Measurements from ENCODE around the gene GALNT11. TPM values are rescaled to one million over a fixed set of nuclear protein-coding genes. Genes with fewer than 3 reads are reported as not detected.
"Not testable (repeated sequence)": the region's sequence is repeated elsewhere in the genome, so short reads cannot be mapped to it uniquely, and the experiment has no call there.

The GALNT11 gene
- total RNA-seq, 2 experiments from 2014 or later, result 28.7 to 29.7 TPM

- H3K4me3 Mint-ChIP-seq; H3K27me3 Mint-ChIP-seq; DNase-seq; H3K4me1 Mint-ChIP-seq; H3K27ac Mint-ChIP-seq; ATAC-seq (ENCODE audit: low read depth); POLR2A ChIA-PET: not testable (repeated sequence)
- peaks cover 43% of the 10 kb centered on the region for H3K36me3 Mint-ChIP-seq
- peaks cover 30% of the 10 kb centered on the region for H3K9me3 Mint-ChIP-seq
These were observed 19.4 kb downstream of the GALNT11 start for GRCh38 chr7:152044909-152045308.

DNA sequence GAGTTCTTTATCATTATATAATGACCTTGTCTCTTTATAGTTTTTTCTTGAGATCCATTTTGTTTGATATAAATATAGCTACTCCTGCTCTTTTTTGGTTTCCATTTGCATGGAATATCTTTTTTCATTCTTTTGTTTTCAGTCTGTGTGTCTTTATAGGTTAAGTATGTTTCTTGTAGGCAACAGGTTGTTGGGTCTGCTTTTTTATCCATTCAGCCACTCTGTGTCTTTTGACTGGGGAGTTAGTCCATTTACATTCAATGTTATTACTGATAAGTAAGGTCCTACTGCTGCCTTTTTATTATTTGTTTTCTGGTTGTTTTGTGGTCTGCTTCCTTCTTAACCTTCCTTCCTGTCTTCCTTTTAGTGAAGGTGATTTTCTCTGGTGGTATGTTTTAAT is 21.1 kb downstream of the GALNT11 start:
- no peak for ATAC-seq (ENCODE audit: low read depth)
- H3K9me3 Mint-ChIP-seq, result peaks cover 24% of the 10 kb centered on the region
- POLR2A ChIA-PET, result no interaction called here
- H3K36me3 Mint-ChIP-seq, result peaks cover 34% of the 10 kb centered on the region
- no peaks in the 10 kb centered on the region for H3K27me3 Mint-ChIP-seq
- H3K27ac Mint-ChIP-seq, result no peak overlapping the region
- peaks cover 4% of the 10 kb centered on the region for H3K4me1 Mint-ChIP-seq
- no peak for DNase-seq
- no peak overlapping the region for H3K4me3 Mint-ChIP-seq

DNA sequence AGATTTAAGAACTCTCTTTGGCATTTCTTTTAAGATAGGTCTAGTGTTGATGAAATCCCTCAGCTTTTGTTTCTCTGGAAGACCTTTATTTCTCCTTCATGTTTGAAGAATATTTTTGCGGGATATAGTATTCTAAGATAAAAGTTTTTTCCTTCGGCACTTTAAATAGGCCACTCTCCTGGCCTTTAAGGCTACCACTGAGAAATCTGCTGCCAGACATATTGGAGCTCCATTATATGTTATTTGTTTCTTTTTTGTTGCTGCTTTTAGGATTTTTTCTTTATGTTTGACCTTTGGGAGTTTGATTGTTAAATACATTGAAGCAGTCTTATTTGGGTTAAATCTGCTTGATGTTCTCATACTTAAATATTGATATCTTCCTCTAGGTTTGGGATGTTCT is 22.6 kb downstream of the GALNT11 start:
- DNase-seq, result no peak
- no peaks in the 10 kb centered on the region for H3K27me3 Mint-ChIP-seq
- no peak for ATAC-seq (ENCODE audit: low read depth)
- no peak overlapping the region for H3K27ac Mint-ChIP-seq
- H3K4me3 Mint-ChIP-seq, result no peak overlapping the region
- peaks cover 4% of the 10 kb centered on the region for H3K4me1 Mint-ChIP-seq
- H3K9me3 Mint-ChIP-seq, result peaks cover 18% of the 10 kb centered on the region
- POLR2A ChIA-PET, result interaction anchor here (0.6 kb wide), 1 partner anchor 15 kb away, joined by 3 read pairs; no protein-coding TSS in a partner anchor
- peaks cover 35% of the 10 kb centered on the region for H3K36me3 Mint-ChIP-seq

DNA sequence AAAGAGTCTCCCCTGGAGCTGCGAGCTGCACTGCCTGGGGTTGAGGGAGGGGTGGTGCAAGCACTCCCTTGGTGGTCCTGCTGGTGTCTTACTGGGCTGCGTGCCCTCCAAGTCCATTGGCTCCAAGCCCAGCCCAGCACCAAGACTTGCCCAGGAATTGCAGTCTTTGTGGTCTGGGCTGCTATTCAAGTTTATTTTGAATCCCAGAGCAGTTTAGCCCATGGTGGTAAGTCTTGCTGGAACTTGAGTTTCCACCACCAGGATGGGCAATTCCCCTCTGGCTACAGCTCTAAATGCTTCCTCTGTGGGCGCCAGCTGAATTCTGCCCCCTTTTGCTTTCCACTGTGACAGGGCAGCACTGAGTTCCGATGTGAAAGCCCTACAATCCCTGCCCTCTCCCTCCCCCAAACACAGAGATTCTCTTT is 25.1 kb downstream of the GALNT11 start:
- Mint-ChIP-seq H3K36me3 (peaks cover 20% of the 10 kb centered on the region), H3K27ac (no peak overlapping the region), H3K27me3 (no peaks in the 10 kb centered on the region)

GRCh38 chr7:152051968-152052367 is 26.5 kb downstream of the GALNT11 start:
- POLR2A ChIA-PET, result no interaction called here
- Mint-ChIP-seq H3K9me3 (peaks cover 2% of the 10 kb centered on the region), H3K4me1 (no peaks in the 10 kb centered on the region), H3K4me3 (no peak overlapping the region), H3K27me3 (no peaks in the 10 kb centered on the region), H3K36me3 (peaks cover 11% of the 10 kb centered on the region), H3K27ac (no peak overlapping the region)
- DNase-seq (no peak), ATAC-seq (ENCODE audit: low read depth) (no peak)

More for the DNA sequence above, 25.1 kb downstream of the GALNT11 start:
- H3K9me3 Mint-ChIP-seq, result peaks cover 5% of the 10 kb centered on the region
- no peak overlapping the region for H3K4me3 Mint-ChIP-seq
- peaks cover 4% of the 10 kb centered on the region for H3K4me1 Mint-ChIP-seq
- POLR2A ChIA-PET, result no interaction called here
- DNase-seq (no peak), ATAC-seq (ENCODE audit: low read depth) (no peak)

GRCh38 chr7:152052771-152053170 is 27.3 kb downstream of the GALNT11 start:
- Mint-ChIP-seq H3K4me1 (no peaks in the 10 kb centered on the region), H3K27ac (no peak overlapping the region), H3K4me3 (no peak overlapping the region), H3K36me3 (peaks cover 14% of the 10 kb centered on the region), H3K9me3 (peaks cover 3% of the 10 kb centered on the region), H3K27me3 (no peaks in the 10 kb centered on the region)
- POLR2A ChIA-PET, result no interaction called here
- DNase-seq (no peak), ATAC-seq (ENCODE audit: low read depth) (no peak)

- Mint-ChIP-seq H3K4me3 (no peak overlapping the region), H3K4me1 (no peaks in the 10 kb centered on the region), H3K9me3 (peaks cover 1% of the 10 kb centered on the region), H3K36me3 (peaks cover 16% of the 10 kb centered on the region), H3K27ac (no peak overlapping the region), H3K27me3 (no peaks in the 10 kb centered on the region)
- ATAC-seq (ENCODE audit: low read depth) (no peak), DNase-seq (no peak)
- POLR2A ChIA-PET, result no interaction called here
These were observed 29.1 kb downstream of the GALNT11 start for GRCh38 chr7:152054367-152055230.

DNA sequence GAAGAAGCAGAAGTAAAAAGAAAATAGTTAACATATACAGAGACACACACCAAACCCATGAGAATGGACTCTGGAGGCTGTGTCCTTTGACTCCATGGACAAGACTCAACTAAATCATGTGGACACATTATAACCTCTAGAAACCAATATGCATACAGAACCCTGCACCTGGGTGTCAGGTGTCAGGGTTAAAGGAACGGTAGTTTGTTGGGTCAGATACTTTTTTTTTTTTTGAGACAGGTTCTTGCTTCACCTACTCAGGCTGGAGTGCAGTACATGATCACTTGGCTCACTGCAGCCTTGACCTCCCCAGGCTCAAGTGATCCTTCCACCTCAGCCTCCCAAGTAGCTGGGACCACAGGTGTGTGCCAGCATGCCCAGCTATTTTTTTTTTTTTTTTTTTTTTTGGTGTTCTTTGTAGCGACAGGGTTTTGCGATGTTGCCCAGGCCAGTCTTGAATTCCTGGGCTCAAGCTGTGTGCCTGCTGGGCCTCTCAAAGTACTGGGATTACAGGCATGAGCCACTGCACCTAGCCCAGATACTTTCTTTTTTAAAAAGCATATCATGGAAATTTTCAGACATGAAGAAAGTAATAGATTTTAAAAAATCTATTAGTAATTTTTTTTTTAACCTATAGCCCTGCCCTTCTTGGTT is 31.3 kb downstream of the GALNT11 start:
- H3K4me1 Mint-ChIP-seq, result no peaks in the 10 kb centered on the region
- H3K27ac Mint-ChIP-seq, result no peak overlapping the region
- DNase-seq (no peak), ATAC-seq (ENCODE audit: low read depth) (no peak)
- H3K27me3 Mint-ChIP-seq, result no peaks in the 10 kb centered on the region
- H3K36me3 Mint-ChIP-seq, result peaks cover 20% of the 10 kb centered on the region
- POLR2A ChIA-PET, result interaction anchor here (0.7 kb wide), 1 partner anchor 1105 kb away, joined by 6 read pairs; no protein-coding TSS in a partner anchor
- H3K4me3 Mint-ChIP-seq, result no peak overlapping the region
- peaks cover 4% of the 10 kb centered on the region for H3K9me3 Mint-ChIP-seq

- DNase-seq, result no peak
- no peaks in the 10 kb centered on the region for H3K4me1 Mint-ChIP-seq
- H3K27me3 Mint-ChIP-seq, result no peaks in the 10 kb centered on the region
- POLR2A ChIA-PET, result no interaction called here
- peaks cover 22% of the 10 kb centered on the region for H3K36me3 Mint-ChIP-seq
- H3K4me3 Mint-ChIP-seq, result no peak overlapping the region
- no peak overlapping the region for H3K27ac Mint-ChIP-seq
- H3K9me3 Mint-ChIP-seq, result peaks cover 4% of the 10 kb centered on the region
- no peak for ATAC-seq (ENCODE audit: low read depth)
These were observed 33.8 kb downstream of the GALNT11 start for GRCh38 chr7:152059311-152059710.

DNA sequence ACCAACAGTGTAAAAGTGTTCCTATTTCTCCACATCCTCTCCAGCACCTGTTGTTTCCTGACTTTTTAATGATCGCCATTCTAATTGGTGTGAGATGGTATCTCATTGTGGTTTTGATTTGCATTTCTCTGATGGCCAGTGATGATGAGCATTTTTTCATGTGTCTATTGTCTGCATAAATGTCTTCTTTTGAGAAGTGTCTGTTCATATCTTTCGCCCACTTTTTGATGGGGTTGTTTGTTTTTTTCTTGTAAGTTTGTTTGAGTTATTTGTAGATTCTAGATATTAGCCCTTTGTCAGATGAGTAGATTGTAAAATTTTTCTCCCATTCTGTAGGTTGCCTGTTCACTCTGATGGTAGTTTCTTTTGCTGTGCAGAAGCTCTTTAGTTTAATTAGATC is 35.6 kb downstream of the GALNT11 start:
- not testable (repeated sequence) for H3K4me1 Mint-ChIP-seq

DNA sequence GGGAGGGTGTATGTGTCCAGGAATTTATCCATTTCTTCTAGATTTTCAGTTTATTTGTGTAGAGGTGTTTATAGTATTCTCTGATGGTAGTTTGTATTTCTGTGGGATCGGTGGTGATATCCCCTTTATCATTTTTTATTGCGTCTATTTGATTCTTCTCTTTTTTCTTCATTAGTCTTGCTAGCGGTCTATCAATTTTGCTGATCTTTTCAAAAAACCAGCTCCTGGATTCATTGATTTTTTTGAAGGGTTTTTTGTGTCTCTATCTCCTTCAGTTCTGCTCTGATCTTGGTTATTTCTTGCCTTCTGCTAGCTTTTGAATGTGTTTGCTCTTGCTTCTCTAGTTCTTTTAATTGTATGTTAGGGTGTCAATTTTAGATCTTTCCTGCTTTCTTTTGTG is 37.7 kb downstream of the GALNT11 start:
- H3K27ac Mint-ChIP-seq; POLR2A ChIA-PET; ATAC-seq (ENCODE audit: low read depth); H3K4me3 Mint-ChIP-seq; H3K27me3 Mint-ChIP-seq; DNase-seq; H3K4me1 Mint-ChIP-seq: not testable (repeated sequence)
- peaks cover 40% of the 10 kb centered on the region for H3K36me3 Mint-ChIP-seq
- H3K9me3 Mint-ChIP-seq, result peaks cover 11% of the 10 kb centered on the region

More for the DNA sequence above, 35.6 kb downstream of the GALNT11 start:
- H3K4me3 Mint-ChIP-seq; H3K9me3 Mint-ChIP-seq; ATAC-seq (ENCODE audit: low read depth); DNase-seq; POLR2A ChIA-PET; H3K27me3 Mint-ChIP-seq; H3K27ac Mint-ChIP-seq: not testable (repeated sequence)
- H3K36me3 Mint-ChIP-seq, result peaks cover 27% of the 10 kb centered on the region

DNA sequence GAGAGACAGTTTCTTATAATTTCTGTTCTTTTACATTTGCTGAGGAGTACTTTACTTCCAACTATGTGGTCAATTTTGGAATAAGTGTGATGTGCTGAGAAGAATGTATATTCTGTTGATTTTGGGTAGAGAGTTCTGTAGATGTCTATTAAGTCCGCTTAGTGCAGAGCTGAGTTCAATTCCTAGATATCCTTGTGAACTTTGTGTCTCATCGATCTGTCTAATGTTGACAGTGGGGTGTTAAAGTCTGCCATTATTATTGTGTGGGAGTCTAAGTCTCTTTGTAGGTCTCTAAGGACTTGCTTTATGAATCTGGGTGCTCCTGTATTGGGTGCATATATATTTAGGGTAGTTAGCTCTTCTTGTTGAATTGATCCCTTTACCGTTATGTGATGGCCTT is 38.3 kb downstream of the GALNT11 start:
- DNase-seq; H3K27ac Mint-ChIP-seq; H3K4me1 Mint-ChIP-seq; H3K27me3 Mint-ChIP-seq; ATAC-seq (ENCODE audit: low read depth); H3K4me3 Mint-ChIP-seq; POLR2A ChIA-PET: not testable (repeated sequence)
- Mint-ChIP-seq H3K9me3 (peaks cover 13% of the 10 kb centered on the region), H3K36me3 (peaks cover 41% of the 10 kb centered on the region)

DNA sequence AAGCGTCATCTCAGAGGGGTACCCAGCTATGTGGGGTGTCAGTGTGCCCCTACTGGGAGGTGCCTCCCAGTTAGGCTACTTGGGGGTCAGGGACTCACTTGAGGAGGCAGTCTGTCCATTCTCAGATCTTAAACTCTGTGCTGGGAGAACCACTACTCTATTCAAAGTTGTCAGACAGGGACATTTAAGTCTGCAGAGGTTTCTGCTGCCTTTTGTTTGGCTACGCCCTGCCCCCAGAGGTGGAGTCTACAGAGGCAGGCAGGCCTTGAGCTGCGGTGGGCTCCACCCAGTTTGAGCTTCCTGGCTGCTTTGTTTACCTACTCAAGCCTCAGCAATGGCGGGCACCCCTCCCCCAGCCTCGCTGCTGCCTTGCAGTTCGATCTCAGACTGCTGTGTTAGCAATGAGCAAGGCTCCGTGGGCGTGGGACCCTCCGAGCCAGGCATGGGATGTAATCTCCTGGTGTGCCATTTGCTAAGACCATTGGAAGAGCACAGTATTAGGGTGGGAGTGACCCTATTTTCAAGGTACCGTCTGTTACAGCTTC is 40.4 kb downstream of the GALNT11 start:
- Mint-ChIP-seq H3K36me3 (peaks cover 49% of the 10 kb centered on the region), H3K9me3 (peaks cover 23% of the 10 kb centered on the region)
- H3K4me3 Mint-ChIP-seq; H3K27ac Mint-ChIP-seq; H3K4me1 Mint-ChIP-seq; H3K27me3 Mint-ChIP-seq; DNase-seq; ATAC-seq (ENCODE audit: low read depth); POLR2A ChIA-PET: not testable (repeated sequence)
